Heart left ventricle (tissue), 16 donors: ENCODE results near the gene DPYSL4. TPM values are rescaled to one million over a fixed set of nuclear protein-coding genes. Genes with fewer than 3 reads are reported as not detected.
A peak's percentile ranks its signal among the peaks of the same experiment; 100 is the strongest.

Experiments
- ATAC-seq, 4 donors: fragments of 200-7000 bp; cut with Tn5 transposase; one replicate each; pipeline ENCODE4 v1.9.1; 2020 to 2022; ENCODE audit warnings: moderate library complexity in 4 of 4, mild to moderate bottlenecking in 3 of 4, moderate number of reproducible peaks in 1 of 4
- DNase-seq, 5 donors: peaks; one replicate each; pipeline ENCODE4 v3.0.0-alpha.2; 2020
- H3K27ac ChIP-seq, 12 donors: fragments of 200-600 bp; sonication (generic) in 4 of 12; one replicate each; pipeline versions ENCODE4 v1.5.0 to v1.8.0; 2016 to 2022; ENCODE audit warnings: mild to moderate bottlenecking in 2 of 12
- H3K27me3 ChIP-seq, 9 donors: fragments of 200-600 bp; sonication (generic) in 2 of 9; one replicate each; pipeline versions ENCODE4 v1.5.1 to v1.8.0; 2016 to 2022; ENCODE audit warnings: mild to moderate bottlenecking in 3 of 9
- H3K36me3 ChIP-seq, 9 donors: fragments of 200-600 bp; sonication (generic) in 2 of 9; one replicate each; pipeline versions ENCODE4 v1.5.0 to v1.8.0; 2018 to 2022; ENCODE audit warnings: mild to moderate bottlenecking in 2 of 9
- H3K4me1 ChIP-seq, 12 donors: fragments of 200-600 bp; sonication (generic) in 4 of 12; one replicate each; pipeline versions ENCODE4 v1.5.0 to v1.8.0; 2016 to 2022; ENCODE audit warnings: mild to moderate bottlenecking in 3 of 12
- H3K4me3 ChIP-seq, 12 donors: fragments of 200-600 bp; sonication (generic) in 4 of 12; one replicate each; pipeline versions ENCODE4 v1.5.0 to v1.8.0; 2017 to 2022; ENCODE audit warnings: mild to moderate bottlenecking in 9 of 12, moderate library complexity in 4 of 12
- H3K9me3 ChIP-seq, 12 donors: fragments of 200-600 bp; sonication (generic) in 4 of 12; one replicate each; pipeline versions ENCODE4 v1.5.0 to v1.8.0; 2016 to 2022; ENCODE audit warnings: mild to moderate bottlenecking in 1 of 12
- POLR2A ChIP-seq, 2 donors: fragments of 450-650 bp; IDR thresholded peaks; one replicate each; pipeline ENCODE4 v1.6.1; 2017; ENCODE audit warnings: antibody characterized with exemption in 2 of 2, mild to moderate bottlenecking in 2 of 2, moderate library complexity in 2 of 2
- WGBS, 4 donors: extraction: QIAGEN DNeasy Blood & Tissue Kit in 2 of 4; methylation state at CpG; one replicate each; pipeline versions ENCODE4 v1.1.5 to v1.1.7; 2013 to 2018; 5-methylcytosine and 5-hydroxymethylcytosine counted together
- intact Hi-C, 10 donors: fragments of 100-400 bp; cut with DNase I; formaldehyde crosslinking; loops; one replicate each; pipeline versions ENCODE4 v1.11.1 to v1.14.2; 2022
- polyA plus RNA-seq, 2 donors: library from polyadenylated mRNA; stranded (reverse); fragments of 200-250 nt; gene quantifications; one replicate each; pipeline ENCODE4 v1.2.3, GENCODE V29; 2013
- total RNA-seq, 9 donors: library from RNA; depleted of rRNA in 2 of 9; stranded (reverse); fragments of >200 nt in 2 of 9; fragmentation: NEBNext Ultra II Directional in 3 of 9; extraction: Animal tissue kit (Norgen Biotek cat#: 25700) in 3 of 9; gene quantifications; one replicate each; pipeline versions ENCODE4 v1.1.0 to v1.2.4, GENCODE V29; 2016 to 2023
- TF ChIP-seq, protein P1 (sequence below), 12 donors: fragments of 200-600 bp; sonication (generic) in 4 of 12; IDR thresholded peaks; one replicate each; pipeline versions ENCODE4 v1.5.0 to v1.8.0; 2018 to 2022; ENCODE audit warnings: antibody characterized with exemption in 12 of 12, mild to moderate bottlenecking in 5 of 12
- donor health status: ischemic (EF 13 %, LVEDD 7.1; RV severe dilation, severe dysfunction).
- donor health status: healthy with polysubstance abuse.
- donor health status: DM: no; HTN: yes; CAD: no.
- donor health status: DM: no; HTN: no; CAD: no.
- donor health status: ischemic (EF 25% LVEDD 6.9; RV normal size, moderate dysfunction).
- donor health status: ischemic (EF 25% LVEDD 5.7; RV mildly dilated, moderate dysfunction).
- donor health status: healthy.
- donor health status: DM: yes; HTN: yes; CAD: no.
- donor health status: ischemic (EF 35%, LVEDD 5.7; RV mildly dilated, moderate dysfunction).
- donor health status: nonischemic (EF 11% LVEDD 7.7; RV severe dilation, severe dysfunction).
- donor health status: DM: yes; HTN: yes; CAD: no.
- donor health status: PGD.
- donor health status: ischemic (EF 29% LVEDD 5.4; RV normal size, mild dysfunction).
- donor health status: nonischemic (EF 23%, LVEDD 6.1; RV moderate dilation, normal function).

The DPYSL4 gene
- total and polyA plus RNA-seq, 11 donors, result 4.0 to 127 (median 33.1) TPM

DNA sequence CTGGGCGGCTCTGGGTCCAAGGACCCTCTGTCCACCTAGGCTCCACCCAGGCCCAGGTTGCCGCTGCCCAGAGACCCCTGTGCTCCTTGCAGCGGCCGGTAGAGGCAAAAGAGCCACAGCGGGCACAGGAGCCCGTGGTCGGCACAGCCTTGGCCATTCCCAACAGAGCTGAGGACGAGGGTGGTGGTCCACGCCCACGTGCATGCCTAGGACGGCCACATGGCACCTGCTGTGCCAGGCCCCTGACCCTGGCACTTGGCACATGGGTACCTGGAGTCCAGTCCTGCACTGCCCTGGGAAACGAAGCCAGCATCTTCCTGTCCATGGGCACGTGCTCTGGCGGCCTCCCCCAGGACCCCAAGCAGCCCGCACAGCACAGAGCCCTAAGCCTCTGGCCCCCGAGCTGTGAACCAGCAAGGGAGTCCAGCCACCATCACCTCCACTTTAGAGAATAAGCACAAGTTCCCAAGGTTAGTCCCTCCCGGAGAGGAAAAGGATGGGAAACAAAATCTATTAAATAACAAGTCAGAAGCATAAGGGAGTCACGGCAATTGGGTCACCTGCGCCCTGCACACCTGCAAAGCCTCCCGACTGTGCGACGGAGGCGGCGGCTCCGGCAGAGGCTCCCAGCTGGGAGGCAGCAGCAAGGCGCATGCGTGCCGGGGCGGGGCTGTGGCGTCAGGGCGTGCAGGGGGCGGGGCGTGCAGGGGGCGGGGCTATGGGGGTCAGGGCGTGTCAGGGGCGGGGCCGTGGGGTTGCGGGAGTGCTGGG lies 61.9 kb downstream of the DPYSL4 start:
- H3K4me3 ChIP-seq, result peak overlapping the region in 8 of 12 donors; percentile 19 to 38 (median 30)
- ATAC-seq, result peak in 3 of 4 donors; percentile 54 to 66 (median 63)
- intact Hi-C loops, result no loop called here

DNA sequence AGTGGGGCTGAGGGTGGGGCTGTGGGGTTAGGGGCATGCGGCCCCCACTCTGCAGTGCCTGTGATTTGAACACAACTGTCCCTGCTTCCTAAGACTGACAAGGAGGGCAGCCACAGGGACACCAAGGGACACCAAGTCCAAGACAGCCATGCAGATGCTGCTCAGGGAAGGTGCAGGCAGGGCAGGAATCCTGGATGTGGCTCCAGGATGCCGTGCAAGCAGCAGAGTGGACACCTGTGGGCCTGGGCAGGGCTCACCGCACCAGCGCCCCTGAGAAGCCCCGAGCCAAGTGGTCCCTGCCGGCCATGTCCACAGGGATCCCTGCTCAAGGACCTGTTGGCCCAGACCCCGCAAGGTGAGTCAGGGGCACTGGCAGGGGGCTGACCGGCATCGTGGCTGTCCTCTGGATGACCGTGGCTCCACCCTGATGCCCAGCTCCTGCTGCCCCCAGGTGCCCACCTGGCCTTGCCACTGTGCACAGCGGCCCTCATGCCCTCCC lies 62.5 kb downstream of the DPYSL4 start:
- intact Hi-C loops, result no loop called here
- Histone ChIP-seq H3K27ac (no peak overlapping the region), H3K4me1 (peaks cover 0 to 11% (median 0%) of the 10 kb centered on the region in 12 donors), H3K9me3 (no peaks in the 10 kb centered on the region), H3K36me3 (no peaks in the 10 kb centered on the region), H3K27me3 (no peaks in the 10 kb centered on the region), H3K4me3 (no peak overlapping the region)
- 87 to 94% (median 91%) methylated on average over 3 to 11 of the region's 11 CpGs for WGBS, 4 donors
- ATAC-seq, result no peak
- TF ChIP-seq POLR2A (IDR thresholded peaks at IDR 0.05), result no peak
- TF ChIP-seq, protein P1, sequence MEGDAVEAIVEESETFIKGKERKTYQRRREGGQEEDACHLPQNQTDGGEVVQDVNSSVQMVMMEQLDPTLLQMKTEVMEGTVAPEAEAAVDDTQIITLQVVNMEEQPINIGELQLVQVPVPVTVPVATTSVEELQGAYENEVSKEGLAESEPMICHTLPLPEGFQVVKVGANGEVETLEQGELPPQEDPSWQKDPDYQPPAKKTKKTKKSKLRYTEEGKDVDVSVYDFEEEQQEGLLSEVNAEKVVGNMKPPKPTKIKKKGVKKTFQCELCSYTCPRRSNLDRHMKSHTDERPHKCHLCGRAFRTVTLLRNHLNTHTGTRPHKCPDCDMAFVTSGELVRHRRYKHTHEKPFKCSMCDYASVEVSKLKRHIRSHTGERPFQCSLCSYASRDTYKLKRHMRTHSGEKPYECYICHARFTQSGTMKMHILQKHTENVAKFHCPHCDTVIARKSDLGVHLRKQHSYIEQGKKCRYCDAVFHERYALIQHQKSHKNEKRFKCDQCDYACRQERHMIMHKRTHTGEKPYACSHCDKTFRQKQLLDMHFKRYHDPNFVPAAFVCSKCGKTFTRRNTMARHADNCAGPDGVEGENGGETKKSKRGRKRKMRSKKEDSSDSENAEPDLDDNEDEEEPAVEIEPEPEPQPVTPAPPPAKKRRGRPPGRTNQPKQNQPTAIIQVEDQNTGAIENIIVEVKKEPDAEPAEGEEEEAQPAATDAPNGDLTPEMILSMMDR (IDR thresholded peaks at IDR 0.05), result no peak
- no peak for DNase-seq

More for the DNA sequence above, 61.9 kb downstream of the DPYSL4 start:
- Histone ChIP-seq H3K27ac (no peak overlapping the region), H3K9me3 (no peaks in the 10 kb centered on the region), H3K27me3 (no peaks in the 10 kb centered on the region), H3K4me1 (peaks cover 0 to 11% (median 0%) of the 10 kb centered on the region in 12 donors), H3K36me3 (no peaks in the 10 kb centered on the region)
- 61 to 86% (median 70%) methylated on average over 15 to 38 of the region's 38 CpGs for WGBS, 4 donors
- peak in 3 of 5 donors; percentile 33 to 85 (median 53) for DNase-seq
- TF ChIP-seq, protein P1 (IDR thresholded peaks at IDR 0.05), result no peak
- no peak for TF ChIP-seq POLR2A (IDR thresholded peaks at IDR 0.05)

DNA sequence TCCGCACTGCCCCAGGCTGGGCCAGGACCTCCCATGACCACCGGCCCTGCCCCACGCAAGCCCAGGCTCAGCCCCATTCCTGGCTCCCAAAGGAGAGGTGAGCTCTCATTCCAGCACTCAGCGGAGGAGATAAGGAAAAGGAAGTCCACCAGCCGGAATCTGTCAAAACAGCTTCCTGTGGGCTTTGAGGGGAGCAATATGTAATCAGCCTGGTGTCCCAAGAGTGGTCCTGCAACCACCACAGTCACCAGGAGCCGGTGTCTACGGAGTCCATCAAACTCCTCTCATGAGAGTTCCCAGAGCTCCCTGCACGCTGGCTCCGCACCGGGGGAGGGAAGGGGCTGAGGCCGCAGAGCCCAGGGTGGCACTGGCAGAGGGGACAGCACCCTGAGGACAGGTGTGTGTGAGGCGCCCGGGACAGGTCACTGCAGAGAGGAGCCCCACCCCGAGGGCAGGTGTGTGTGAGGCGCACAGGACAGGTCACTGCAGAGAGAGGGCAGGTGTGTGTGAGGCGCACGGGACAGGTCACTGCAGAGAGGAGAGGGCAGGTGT lies 63.2 kb downstream of the DPYSL4 start:
- Histone ChIP-seq H3K27ac (no peak overlapping the region), H3K36me3 (no peaks in the 10 kb centered on the region), H3K4me1 (peaks cover 0 to 11% (median 0%) of the 10 kb centered on the region in 12 donors), H3K9me3 (no peaks in the 10 kb centered on the region), H3K27me3 (no peaks in the 10 kb centered on the region), H3K4me3 (no peak overlapping the region)
- 59 to 74% (median 62%) methylated on average over 12 to 17 of the region's 17 CpGs for WGBS, 4 donors
- intact Hi-C loops, result no loop called here
- ATAC-seq (no peak), DNase-seq (no peak)
- TF ChIP-seq, protein P1 (IDR thresholded peaks at IDR 0.05), result no peak
- no peak for TF ChIP-seq POLR2A (IDR thresholded peaks at IDR 0.05)
